GM12878 (cell line): ENCODE data around the gene STX19. TPM values are rescaled to one million over a fixed set of nuclear protein-coding genes. Genes with fewer than 3 reads are reported as not detected.
A peak's percentile ranks its signal among the peaks of the same experiment; 100 is the strongest.

Experiments used
- ATAC-seq: fragments of 200-7000 bp; cut with Tn5 transposase; 3 replicates; pipeline ENCODE4 v1.9.1; 2020; ENCODE audit warnings: mild to moderate bottlenecking, moderate library complexity
- BruUV-seq: library from RNA; stranded (reverse); fragments of 400-500 nt; replicated peaks from 2 replicates; lab custom pipeline; 2021; lab: Mats Ljungman, UMichigan
- CTCF ChIA-PET: fragments of 300-600 bp; sonication (Branson Sonifier 250); formaldehyde crosslinking; extraction: SDS; loops from one replicate; lab custom pipeline; 2021; ENCODE audit warnings: inconsistent platforms; lab: Yijun Ruan, JAX
- POLR2A ChIA-PET: fragments of 350-600 bp; formaldehyde crosslinking; extraction: SDS; loops from one replicate; lab custom pipeline; 2021; ENCODE audit warnings: inconsistent platforms; lab: Charles Lee
- RAD21 ChIA-PET: fragments of 300-600 bp; sonication (Branson Sonifier 250); formaldehyde crosslinking; loops from one replicate; lab custom pipeline; 2023; ENCODE audit warnings: antibody characterized with exemption; ENCODE audit not compliant: unreplicated experiment; lab: Charles Lee
- SMC1A ChIA-PET: fragments of 300-600 bp; sonication (Branson Sonifier 250); formaldehyde crosslinking; loops from one replicate; lab custom pipeline; 2023; ENCODE audit not compliant: unreplicated experiment, uncharacterized antibody; lab: Charles Lee
- DNase-seq: peaks from one replicate; pipeline ENCODE4 v3.0.0-alpha.2; 2011; ENCODE audit warnings: low read depth, low spot score
- FAIRE-seq: peaks from 3 replicates; lab custom pipeline; 2011; peaks lifted over from hg19 to GRCh38; lab: Jason Lieb, UNC
- H2AFZ ChIP-seq: 2 replicates; pipeline ENCODE4 v1.6.0; 2011; ENCODE audit warnings: low read depth, low read length, control low read depth; ENCODE audit not compliant: control insufficient read depth
- H3K27ac ChIP-seq: 2 replicates; pipeline ENCODE4 v1.5.1; 2011; ENCODE audit warnings: control low read depth; ENCODE audit not compliant: control insufficient read depth, insufficient read depth
- H3K27me3 ChIP-seq, 2 experiments: replicated peaks in 1 of 2; 2 replicates each; pipeline versions ENCODE4 v1.6.0 to v1.6.1; 2011; ENCODE audit warnings: low read length in 1 of 2; ENCODE audit not compliant: control insufficient read depth in 2 of 2, insufficient read depth in 2 of 2
- H3K36me3 ChIP-seq, 2 experiments: 2 replicates each; pipeline ENCODE4 v1.5.1; 2011; ENCODE audit warnings: low read length in 1 of 2; ENCODE audit not compliant: control insufficient read depth in 2 of 2, insufficient read depth in 2 of 2
- H3K4me1 ChIP-seq: 2 replicates; pipeline ENCODE4 v1.6.1; 2011; ENCODE audit warnings: mild to moderate bottlenecking, low read length, moderate library complexity, mixed read lengths; ENCODE audit not compliant: control insufficient read depth, insufficient read depth
- H3K4me2 ChIP-seq: 2 replicates; pipeline ENCODE4 v1.6.0; 2011; ENCODE audit warnings: control low read depth; ENCODE audit not compliant: control insufficient read depth, insufficient read depth
- H3K4me3 ChIP-seq: fragments of 200-600 bp; sonication (generic); 2 replicates; pipeline ENCODE4 v1.5.1; 2016
- H3K79me2 ChIP-seq: 2 replicates; pipeline ENCODE4 v1.6.0; 2011; ENCODE audit warnings: low read length; ENCODE audit not compliant: control insufficient read depth, insufficient read depth
- H3K9ac ChIP-seq: 2 replicates; pipeline ENCODE4 v1.8.0; 2011; ENCODE audit warnings: low read length, control low read depth, mixed read lengths; ENCODE audit not compliant: control insufficient read depth, insufficient read depth
- H3K9me3 ChIP-seq: replicated peaks from 3 replicates; pipeline ENCODE4 v1.5.1; 2011; ENCODE audit warnings: mild to moderate bottlenecking, low read length; ENCODE audit not compliant: control insufficient read depth, insufficient read depth
- H4K20me1 ChIP-seq: 2 replicates; pipeline ENCODE4 v1.6.0; 2011; ENCODE audit not compliant: control insufficient read depth, insufficient read depth
- ATF3 ChIP-seq: IDR thresholded peaks from 2 replicates; pipeline ENCODE4 v1.6.1; 2011; ENCODE audit warnings: low read depth, mild to moderate bottlenecking, low read length, moderate library complexity, borderline replicate concordance; ENCODE audit errors: extremely low read depth
- ATF7 ChIP-seq: fragments of 450-650 bp; IDR thresholded peaks from 2 replicates; pipeline ENCODE4 v1.6.1; 2016; ENCODE audit warnings: low read depth, mild to moderate bottlenecking
- FOXM1 ChIP-seq: IDR thresholded peaks from 2 replicates; pipeline ENCODE4 v1.6.1; 2012; ENCODE audit warnings: low read depth, mild to moderate bottlenecking, inconsistent platforms, low read length, moderate library complexity
- GABPA ChIP-seq: IDR thresholded peaks from 2 replicates; pipeline ENCODE4 v1.6.1; 2014; ENCODE audit warnings: antibody characterized with exemption, low read depth, mild to moderate bottlenecking, inconsistent platforms
- IRF4 ChIP-seq: IDR thresholded peaks from 2 replicates; pipeline ENCODE4 v1.6.1; 2011; ENCODE audit warnings: low read depth, low read length
- MAX ChIP-seq: IDR thresholded peaks from 2 replicates; pipeline ENCODE4 v1.6.1; 2012; ENCODE audit warnings: low read depth, low read length, improper control_type of control experiment
- MXI1 ChIP-seq: fragments of 150-350 bp; IDR thresholded peaks from 2 replicates; pipeline ENCODE4 v1.6.1; 2011; ENCODE audit warnings: low read depth, mild to moderate bottlenecking, inconsistent platforms, low read length, improper control_type of control experiment
- PAX5 ChIP-seq: IDR thresholded peaks from 2 replicates; pipeline ENCODE4 v1.6.1; 2011; ENCODE audit warnings: low read depth, low read length, borderline replicate concordance
- PML ChIP-seq: IDR thresholded peaks from 2 replicates; pipeline ENCODE4 v1.6.1; 2012; ENCODE audit warnings: low read length, inconsistent platforms
- RAD21 ChIP-seq: IDR thresholded peaks from 2 replicates; pipeline ENCODE4 v1.6.1; 2011; ENCODE audit warnings: mild to moderate bottlenecking, low read depth, low read length, moderate library complexity; ENCODE audit not compliant: insufficient read depth
- RELB ChIP-seq: fragments of 450-650 bp; IDR thresholded peaks from 2 replicates; pipeline ENCODE4 v1.6.1; 2017; ENCODE audit warnings: low read depth, mild to moderate bottlenecking, moderate library complexity
- SIN3A ChIP-seq: IDR thresholded peaks from 2 replicates; pipeline ENCODE4 v1.6.1; 2012; ENCODE audit warnings: low read depth, low read length, improper control_type of control experiment
- SMAD1 ChIP-seq: fragments of 450-650 bp; IDR thresholded peaks from 2 replicates; pipeline ENCODE4 v1.6.1; 2018; ENCODE audit warnings: mild to moderate bottlenecking, low read depth; ENCODE audit not compliant: partially characterized antibody
- SMARCA5 ChIP-seq: fragments of 450-650 bp; IDR thresholded peaks from 2 replicates; pipeline ENCODE4 v1.6.1; 2017; ENCODE audit warnings: mild to moderate bottlenecking
- TCF3 ChIP-seq: IDR thresholded peaks from 2 replicates; pipeline ENCODE4 v1.6.1; 2012; ENCODE audit warnings: low read depth, mild to moderate bottlenecking, low read length, borderline replicate concordance; ENCODE audit not compliant: insufficient read depth
- TCF7 ChIP-seq: IDR thresholded peaks from 2 replicates; pipeline ENCODE4 v1.6.1; 2014; ENCODE audit warnings: antibody characterized with exemption, borderline replicate concordance
- ZNF687 ChIP-seq: fragments of 450-650 bp; IDR thresholded peaks from 2 replicates; pipeline ENCODE4 v1.6.1; 2017; ENCODE audit warnings: mild to moderate bottlenecking, moderate library complexity
- WGBS: methylation state at CpG from one replicate; pipeline ENCODE4 v1.1.6; 2016; ENCODE audit warnings: low lambda C conversion rate; ENCODE audit not compliant: insufficient replicate concordance, insufficient coverage; ENCODE audit errors: missing lambda C conversion rate; 5-methylcytosine and 5-hydroxymethylcytosine counted together
- in situ Hi-C: fragments of 300-500 bp; cut with MboI; formaldehyde crosslinking; loops from 9 replicates; pipeline ENCODE4 v1.14.3; 2018; ENCODE audit warnings: mixed read lengths
- intact Hi-C: fragments of 100-400 bp; cut with micrococcal nuclease; formaldehyde crosslinking; loops from one replicate; pipeline ENCODE4 v1.14.2; 2022; ENCODE audit not compliant: unreplicated experiment
- polyA plus RNA-seq, 11 experiments: library from polyadenylated mRNA; depleted of rRNA in 4 of 11; unstranded in 6 of 11; stranded (reverse) in 5 of 11; fragments of >200 nt; fragmentation: Nextera tagmentation in 4 of 11; fragmentation: Illumina TruSeq in 1 of 11; extraction: Ambion mirVana in 4 of 11; extraction: Trizol in 1 of 11; gene quantifications; 1 replicate in 1 of 11; 2 replicates in 10 of 11; pipeline versions ENCODE4 v1.2.1 to v1.2.3, GENCODE V29; 2011 to 2016; ENCODE audit warnings: inconsistent platforms in 2 of 11, missing spikeins in 2 of 11, low read depth in 1 of 11
- total RNA-seq, 4 experiments: library from RNA; depleted of rRNA in 3 of 4; stranded (reverse); fragments of >200 nt in 3 of 4; fragmentation: Illumina TruSeq in 1 of 4; extraction: Trizol in 1 of 4; gene quantifications; 2 replicates each; pipeline versions ENCODE4 v1.2.1 to v1.2.3, GENCODE V29; 2013 to 2021

The STX19 gene
- total and polyA plus RNA-seq, 10 of the 15 experiments (the other 5 are each of a cell fraction or from before 2014, with no cell fraction given): 0.10 to 0.14 (median 0.11) TPM; not detected in 7

GRCh38 chr3:94070341-94070911 is 42.0 kb upstream of the STX19 start:
- in situ Hi-C loops: no loop called here
- Histone ChIP-seq H3K9ac (peak overlapping the region; percentile 32; the same call in 1 of the 2 replicates), H3K9me3 (peaks cover 15% of the 10 kb centered on the region; the same call in 2 of the 3 replicates), H3K4me3 (peak overlapping the region; percentile 43), H3K27me3 (no peaks in the 10 kb centered on the region), H3K27ac (peak overlapping the region; percentile 90), H4K20me1 (no peaks in the 10 kb centered on the region), H3K36me3 (peaks cover 0 to 16% of the 10 kb centered on the region in 2 experiments; a peak in 2 of 4 replicates), H3K79me2 (peaks cover 36% of the 10 kb centered on the region), H3K4me2 (peak overlapping the region; percentile 69), H2AFZ (peak overlapping the region; percentile 61), H3K4me1 (peaks cover 30% of the 10 kb centered on the region)
- ChIA-PET RAD21 (interaction anchor here (0.6 to 4.1 kb wide), 16 partner anchors 8 to 178 kb away, joined by 3 to 31 read pairs (median 6); partner anchors contain the start of genes DHFR2 and NSUN3), POLR2A (interaction anchor here (0.6 to 3.2 kb wide), 5 partner anchors 8 to 228 kb away, joined by 3 to 30 read pairs (median 6); partner anchors contain the start of genes DHFR2 and NSUN3), CTCF (interaction anchor here (0.7 to 11.1 kb wide), 16 partner anchors 7 to 90 kb away, joined by 3 to 164 read pairs (median 8); partner anchors contain the start of genes ARL13B and STX19), SMC1A (interaction anchor here (0.6 to 4.1 kb wide), 21 partner anchors 8 to 109 kb away, joined by 3 to 38 read pairs (median 6); partner anchors contain the start of genes ARL13B, DHFR2, NSUN3 and STX19)
- peak; percentile 85 for FAIRE-seq
- 45% methylated on average over 6 of the region's 6 CpGs for WGBS
- no TSS peak for BruUV-seq
- ATAC-seq: peak; percentile 85
- DNase-seq: peak; percentile 60
- intact Hi-C loops: no loop called here
- TF ChIP-seq PAX5: peak; percentile 43; the same call in 1 of the 2 replicates
- TF ChIP-seq GABPA: no peak
- 0 out of 2 replicates have a peak, but pooled peaks have one; percentile 22 for TF ChIP-seq SMARCA5
- no peak for TF ChIP-seq SMAD1
- TF ChIP-seq TCF3: no peak
- TF ChIP-seq ATF7: peak; percentile 80; the same call in 1 of the 2 replicates
- no peak for TF ChIP-seq RAD21
- peak; percentile 47; the same call in 1 of the 2 replicates for TF ChIP-seq ZNF687
- peak; percentile 37; the same call in 1 of the 2 replicates for TF ChIP-seq FOXM1
- no peak for TF ChIP-seq TCF7
- no peak; the same call in 1 of the 2 replicates for TF ChIP-seq PML
- no peak for TF ChIP-seq MAX
- TF ChIP-seq SIN3A: no peak
- peak; percentile 94 for TF ChIP-seq RELB
- peak; percentile 66; the same call in 1 of the 2 replicates for TF ChIP-seq IRF4
- TF ChIP-seq ATF3: no peak
- no peak for TF ChIP-seq MXI1
